Stimulated activated CD8-positive, alpha-beta memory T cell treated with anti-CD3 and anti-CD28 coated beads, Interleukin-7, amount 100 ng/mL, for 48 hours (primary cell): Measurements from ENCODE around the gene MS4A4E.
A peak's percentile ranks its signal among the peaks of the same experiment; 100 is the strongest.
"Not testable (repeated sequence)": the region's sequence is repeated elsewhere in the genome, so short reads cannot be mapped to it uniquely, and the experiment has no call there.

Source experiments
- DNase-seq, 2 donors: peaks; one replicate each; pipeline ENCODE4 v3.0.0-alpha.2; 2020; ENCODE audit warnings: low read depth in 1 of 2; ENCODE audit errors: extremely low read depth in 1 of 2

The MS4A4E gene

GRCh38 chr11:60221692-60222091 lies 21.2 kb downstream of the MS4A4E start:
- no peak for DNase-seq

- no peak for DNase-seq
These were observed 21.8 kb downstream of the MS4A4E start for GRCh38 chr11:60221181-60221580.

- no peak for DNase-seq
These were observed 28.6 kb downstream of the MS4A4E start for GRCh38 chr11:60214386-60214785.

- DNase-seq = no peak
These were observed 31.7 kb downstream of the MS4A4E start for GRCh38 chr11:60211206-60211605.

GRCh38 chr11:60209977-60210376 lies 33.0 kb downstream of the MS4A4E start:
- no peak for DNase-seq

- no peak for DNase-seq
These were observed 34.0 kb downstream of the MS4A4E start for GRCh38 chr11:60208951-60209350.

- no peak for DNase-seq
These were observed 34.6 kb downstream of the MS4A4E start for GRCh38 chr11:60208146-60208895.

- DNase-seq = no peak
These were observed 36.3 kb downstream of the MS4A4E start for GRCh38 chr11:60206616-60207015.

- DNase-seq = no peak
These were observed 38.0 kb downstream of the MS4A4E start for GRCh38 chr11:60204922-60205321.

GRCh38 chr11:60201334-60201733 lies 41.6 kb downstream of the MS4A4E start:
- DNase-seq = not testable (repeated sequence)

GRCh38 chr11:60197442-60197841 lies 45.5 kb downstream of the MS4A4E start:
- no peak for DNase-seq

GRCh38 chr11:60195923-60196368 lies 47.0 kb downstream of the MS4A4E start:
- DNase-seq = no peak

- DNase-seq = no peak
These were observed 48.4 kb downstream of the MS4A4E start for GRCh38 chr11:60194511-60194910.

- peak in 1 of 2 donors; percentile 48 for DNase-seq
These were observed 49.1 kb downstream of the MS4A4E start for GRCh38 chr11:60193687-60194433.

- not testable (repeated sequence) for DNase-seq
These were observed 50.4 kb downstream of the MS4A4E start for GRCh38 chr11:60192564-60192963.

- not testable (repeated sequence) for DNase-seq
These were observed 54.5 kb downstream of the MS4A4E start for GRCh38 chr11:60188481-60188880.

GRCh38 chr11:60186128-60186527 lies 56.8 kb downstream of the MS4A4E start:
- DNase-seq = not testable (repeated sequence)

- not testable (repeated sequence) for DNase-seq
These were observed 57.5 kb downstream of the MS4A4E start for GRCh38 chr11:60185512-60185827.

GRCh38 chr11:60184824-60185511 lies 58.0 kb downstream of the MS4A4E start:
- no peak for DNase-seq

GRCh38 chr11:60183591-60184205 lies 59.2 kb downstream of the MS4A4E start:
- DNase-seq = no peak
